Fibroblast of skin of right quadriceps (primary cell): ENCODE measurements around the gene ZSWIM6.
"Not testable (repeated sequence)": the region's sequence is repeated elsewhere in the genome, so short reads cannot be mapped to it uniquely, and the experiment has no call there.

ENCODE experiments used
- DNase-seq: peaks from one replicate; pipeline ENCODE4 v3.0.0-alpha.2; 2013

Gene ZSWIM6

GRCh38 chr5:61366497-61367240, 34.6 kb downstream of the ZSWIM6 start:
- no peak for DNase-seq

- no peak for DNase-seq
Measured at GRCh38 chr5:61370506-61370905, 38.4 kb downstream of the ZSWIM6 start.

- DNase-seq = no peak
Measured at GRCh38 chr5:61371474-61371873, 39.4 kb downstream of the ZSWIM6 start.

- DNase-seq = no peak
Measured at GRCh38 chr5:61379677-61380076, 47.6 kb downstream of the ZSWIM6 start.

GRCh38 chr5:61381968-61382367, 49.9 kb downstream of the ZSWIM6 start:
- DNase-seq = no peak

GRCh38 chr5:61385627-61386026, 53.6 kb downstream of the ZSWIM6 start:
- no peak for DNase-seq

- peak; percentile 68 for DNase-seq
Measured at GRCh38 chr5:61386045-61386800, 54.2 kb downstream of the ZSWIM6 start.

- DNase-seq = no peak
Measured at GRCh38 chr5:61389609-61390008, 57.6 kb downstream of the ZSWIM6 start.

- DNase-seq = peak; percentile 79
Measured at GRCh38 chr5:61394078-61394704, 62.1 kb downstream of the ZSWIM6 start.

- peak; percentile 39 for DNase-seq
Measured at GRCh38 chr5:61394793-61395192, 62.7 kb downstream of the ZSWIM6 start.

- peak; percentile 35 for DNase-seq
Measured at GRCh38 chr5:61397238-61397637, 65.2 kb downstream of the ZSWIM6 start.

GRCh38 chr5:61397937-61398336, 65.9 kb downstream of the ZSWIM6 start:
- DNase-seq = no peak

- no peak for DNase-seq
Measured at GRCh38 chr5:61398440-61398839, 66.4 kb downstream of the ZSWIM6 start.

- DNase-seq = no peak
Measured at GRCh38 chr5:61399679-61400078, 67.6 kb downstream of the ZSWIM6 start.

- DNase-seq = peak; percentile 55
Measured at GRCh38 chr5:61401726-61402125, 69.7 kb downstream of the ZSWIM6 start.

- peak; percentile 33 for DNase-seq
Measured at GRCh38 chr5:61402244-61402823, 70.3 kb downstream of the ZSWIM6 start.

GRCh38 chr5:61402970-61403900, 71.2 kb downstream of the ZSWIM6 start:
- DNase-seq = peak; percentile 48

- no peak for DNase-seq
Measured at GRCh38 chr5:61405511-61406295, 73.6 kb downstream of the ZSWIM6 start.

GRCh38 chr5:61406497-61406896, 74.4 kb downstream of the ZSWIM6 start:
- not testable (repeated sequence) for DNase-seq

- DNase-seq = no peak
Measured at GRCh38 chr5:61407706-61408270, 75.7 kb downstream of the ZSWIM6 start.
